ENCODE results near the gene XK.

DNA sequence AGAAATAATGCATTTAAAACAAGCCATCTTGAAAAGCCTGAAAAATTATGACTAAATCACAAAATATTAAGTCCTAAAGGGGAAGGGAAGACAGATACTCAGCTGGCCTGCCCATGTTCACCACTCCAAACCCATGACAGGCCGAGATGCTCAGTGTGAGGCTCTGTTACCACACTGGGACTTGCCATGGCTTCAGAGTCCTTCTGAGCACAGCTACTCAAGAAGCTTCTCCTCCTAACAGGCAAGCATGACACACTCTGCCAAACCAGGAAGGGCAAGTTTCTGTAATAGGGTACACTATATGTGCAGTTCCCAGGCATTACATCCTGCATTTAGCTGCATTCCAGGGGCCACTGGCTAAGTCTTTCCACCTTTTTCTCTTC is 60.2 kb downstream of the XK start:
- no peak for TF ChIP-seq EZH2 (IDR thresholded peaks at IDR 0.05)
- no peak for TF ChIP-seq POLR2AphosphoS5 (IDR thresholded peaks at IDR 0.05; ENCODE audit: borderline replicate concordance, low read depth, low read length)
- no peak for TF ChIP-seq FOXP2 (optimal IDR thresholded peaks at IDR 0.05; ENCODE audit: control extremely low read depth, extremely low read length, insufficient read depth)

All from SK-N-MC (cell line).